Upper lobe of right lung (tissue), 1 donor: ENCODE data around the gene HSD17B1. TPM values are rescaled to one million over a fixed set of nuclear protein-coding genes. Genes with fewer than 3 reads are reported as not detected.
A peak's percentile ranks its signal among the peaks of the same experiment; 100 is the strongest.

Source experiments
- ATAC-seq: fragments of 200-7000 bp; cut with Tn5 transposase; one replicate; pipeline ENCODE4 v1.9.1; 2020; ENCODE audit warnings: mild to moderate bottlenecking, moderate library complexity
- DNase-seq: peaks from one replicate; pipeline ENCODE4 v3.0.0-alpha.2; 2020
- H3K27ac ChIP-seq: fragments of 200-600 bp; one replicate; pipeline ENCODE4 v1.8.0; 2022
- H3K27me3 ChIP-seq: fragments of 200-600 bp; one replicate; pipeline ENCODE4 v1.8.0; 2022; ENCODE audit warnings: mild to moderate bottlenecking
- H3K36me3 ChIP-seq: fragments of 200-600 bp; one replicate; pipeline ENCODE4 v1.8.0; 2022
- H3K4me1 ChIP-seq: fragments of 200-600 bp; one replicate; pipeline ENCODE4 v1.8.0; 2022
- H3K4me3 ChIP-seq: fragments of 200-600 bp; one replicate; pipeline ENCODE4 v1.8.0; 2022; ENCODE audit warnings: mild to moderate bottlenecking
- H3K9me3 ChIP-seq: fragments of 200-600 bp; one replicate; pipeline ENCODE4 v1.8.0; 2022
- intact Hi-C: fragments of 100-400 bp; cut with DNase I; formaldehyde crosslinking; loops from one replicate; pipeline ENCODE4 v1.11.0; 2022
- total RNA-seq: library from RNA; stranded (reverse); fragmentation: NEBNext Ultra II Directional; extraction: Animal tissue kit (Norgen Biotek cat#: 25700); gene quantifications from one replicate; pipeline ENCODE4 v1.2.1, GENCODE V29; 2021
- TF ChIP-seq, protein P1 (sequence below): fragments of 200-600 bp; IDR thresholded peaks from one replicate; pipeline ENCODE4 v1.8.0; 2022; ENCODE audit warnings: antibody characterized with exemption
- donor health status: DM: no; HTN: yes; CAD: no; lungs with severe emphysema.

Gene HSD17B1
- total RNA-seq, 1 donor from 2014 or later: 1.4 TPM

GRCh38 chr17:42577140-42577531, 24.4 kb downstream of the HSD17B1 start:
- Histone ChIP-seq H3K36me3 (peaks cover 59% of the 10 kb centered on the region), H3K27me3 (no peaks in the 10 kb centered on the region), H3K27ac (peak overlapping the region; percentile 86), H3K4me1 (peaks cover 8% of the 10 kb centered on the region), H3K4me3 (peak overlapping the region; percentile 62), H3K9me3 (no peaks in the 10 kb centered on the region)
- no peak for DNase-seq
- TF ChIP-seq, protein P1, sequence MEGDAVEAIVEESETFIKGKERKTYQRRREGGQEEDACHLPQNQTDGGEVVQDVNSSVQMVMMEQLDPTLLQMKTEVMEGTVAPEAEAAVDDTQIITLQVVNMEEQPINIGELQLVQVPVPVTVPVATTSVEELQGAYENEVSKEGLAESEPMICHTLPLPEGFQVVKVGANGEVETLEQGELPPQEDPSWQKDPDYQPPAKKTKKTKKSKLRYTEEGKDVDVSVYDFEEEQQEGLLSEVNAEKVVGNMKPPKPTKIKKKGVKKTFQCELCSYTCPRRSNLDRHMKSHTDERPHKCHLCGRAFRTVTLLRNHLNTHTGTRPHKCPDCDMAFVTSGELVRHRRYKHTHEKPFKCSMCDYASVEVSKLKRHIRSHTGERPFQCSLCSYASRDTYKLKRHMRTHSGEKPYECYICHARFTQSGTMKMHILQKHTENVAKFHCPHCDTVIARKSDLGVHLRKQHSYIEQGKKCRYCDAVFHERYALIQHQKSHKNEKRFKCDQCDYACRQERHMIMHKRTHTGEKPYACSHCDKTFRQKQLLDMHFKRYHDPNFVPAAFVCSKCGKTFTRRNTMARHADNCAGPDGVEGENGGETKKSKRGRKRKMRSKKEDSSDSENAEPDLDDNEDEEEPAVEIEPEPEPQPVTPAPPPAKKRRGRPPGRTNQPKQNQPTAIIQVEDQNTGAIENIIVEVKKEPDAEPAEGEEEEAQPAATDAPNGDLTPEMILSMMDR: no peak
- intact Hi-C loops: no loop called here
- no peak for ATAC-seq

DNA sequence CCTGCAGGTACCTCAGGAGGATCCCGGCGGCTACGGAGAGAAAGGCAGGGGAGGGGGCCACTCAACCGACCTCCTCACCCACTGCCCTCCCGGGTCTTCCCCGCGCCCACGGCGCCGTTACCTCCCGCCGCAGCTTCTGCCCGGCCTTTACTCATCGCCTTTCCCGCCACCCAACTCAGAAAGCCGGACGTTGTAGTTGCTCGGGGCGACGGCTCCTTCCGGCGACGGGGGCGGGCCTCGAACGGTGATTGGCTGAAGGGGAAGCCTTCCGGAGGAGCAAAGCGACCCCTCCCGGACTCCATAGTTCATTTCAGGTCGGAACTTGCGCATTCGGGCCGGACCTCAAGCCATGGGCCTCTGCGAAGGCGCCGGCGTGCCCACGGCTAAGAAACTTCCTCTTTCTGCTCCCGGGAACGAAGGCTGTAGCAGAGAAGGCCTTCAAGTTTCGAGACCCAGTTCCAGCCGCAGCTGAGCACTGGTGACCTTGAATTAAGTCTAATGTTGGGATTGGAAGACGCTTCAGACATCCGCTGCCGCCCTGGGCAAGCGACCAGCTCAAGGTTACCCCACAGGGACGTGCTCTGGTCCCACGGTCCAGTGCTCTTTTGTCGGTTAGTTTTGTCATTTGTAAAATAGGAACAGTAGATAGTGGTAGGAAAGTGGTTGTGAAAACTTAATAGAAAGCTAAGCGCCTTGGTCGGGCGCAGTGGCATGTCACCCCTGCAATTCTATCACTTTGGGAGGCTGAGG, 25.0 kb downstream of the HSD17B1 start, which contains the start of gene PSMC3IP:
TSS of gene PSMC3IP (minus strand) at position 198 of the 750 bp plus-strand sequence. CDS start at position 155, 43 bp downstream.
- Histone ChIP-seq H3K4me3 (peak within 1 kb of the TSS; percentile 62), H3K36me3 (peaks cover 59% of the 10 kb centered on the region), H3K9me3 (no peaks in the 10 kb centered on the region), H3K27me3 (no peaks in the 10 kb centered on the region), H3K27ac (peak within 1 kb of the TSS; percentile 86), H3K4me1 (peaks cover 8% of the 10 kb centered on the region)
- ATAC-seq (peak; percentile 97), DNase-seq (peak; percentile 98)
- intact Hi-C loops: loop anchor here (2.0 kb wide), 1 partner anchor 99 kb away; the partner anchor contains the start of gene PLEKHH3
- TF ChIP-seq, protein P1: peak; percentile 37

GRCh38 chr17:42578282-42578869, 25.7 kb downstream of the HSD17B1 start:
- peak; percentile 82 for DNase-seq
- TF ChIP-seq, protein P1: peak; percentile 71
- Histone ChIP-seq H3K4me3 (peak overlapping the region; percentile 62), H3K9me3 (no peaks in the 10 kb centered on the region), H3K27me3 (no peaks in the 10 kb centered on the region), H3K27ac (peak overlapping the region; percentile 86), H3K4me1 (peaks cover 8% of the 10 kb centered on the region), H3K36me3 (peaks cover 59% of the 10 kb centered on the region)
- ATAC-seq: peak; percentile 79
- intact Hi-C loops: loop anchor here (2.0 kb wide), 1 partner anchor 98 kb away; the partner anchor contains the start of gene PLEKHH3

DNA sequence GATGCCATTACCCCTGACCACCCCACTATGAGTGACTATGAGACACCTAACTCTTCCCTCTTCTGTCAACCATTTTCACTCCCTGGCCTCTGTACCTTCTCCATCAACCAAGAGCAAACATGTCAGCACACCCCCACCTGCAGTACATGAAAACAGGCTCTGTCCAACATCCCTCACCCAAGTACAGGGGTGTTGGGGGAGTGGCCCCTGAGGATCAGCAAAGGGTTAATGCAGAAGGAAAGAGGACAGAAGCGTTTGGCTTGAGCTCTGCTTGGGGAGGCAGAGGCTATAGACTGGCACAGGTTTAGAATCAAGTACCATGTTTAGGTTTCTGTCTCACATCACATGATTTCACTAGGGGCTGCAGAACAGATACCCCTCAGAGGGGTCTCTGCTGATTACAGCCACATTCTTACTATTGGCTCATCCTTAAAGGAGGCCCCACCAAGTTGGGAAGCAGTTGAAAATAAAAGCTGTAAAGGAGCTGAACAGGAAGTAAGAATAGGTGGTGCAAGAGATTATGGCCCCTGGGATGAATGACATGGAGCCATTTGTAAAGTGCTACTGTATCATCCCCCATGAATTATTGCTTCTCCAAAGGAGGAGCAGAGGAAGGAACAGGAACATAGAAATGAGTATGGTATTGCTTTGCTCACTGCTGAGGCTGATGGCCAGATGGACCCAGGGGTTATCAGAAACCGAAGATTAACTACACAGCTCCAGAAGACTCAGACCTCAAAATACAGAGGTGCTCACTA, 27.2 kb downstream of the HSD17B1 start:
- Histone ChIP-seq H3K4me3 (no peak overlapping the region), H3K9me3 (no peaks in the 10 kb centered on the region), H3K27ac (no peak overlapping the region), H3K27me3 (no peaks in the 10 kb centered on the region), H3K4me1 (peaks cover 8% of the 10 kb centered on the region), H3K36me3 (peaks cover 62% of the 10 kb centered on the region)
- no peak for ATAC-seq
- TF ChIP-seq, protein P1: no peak
- intact Hi-C loops: loop anchor here (2.0 kb wide), 1 partner anchor 97 kb away; the partner anchor contains the start of gene PLEKHH3
- DNase-seq: no peak

- intact Hi-C loops: no loop called here
- H3K9me3 ChIP-seq: no peaks in the 10 kb centered on the region
- DNase-seq: peak; percentile 15
Observed at GRCh38 chr17:42581744-42582270, 29.1 kb downstream of the HSD17B1 start.

More at GRCh38 chr17:42581744-42582270, 29.1 kb downstream of the HSD17B1 start:
- no peaks in the 10 kb centered on the region for H3K27me3 ChIP-seq
- H3K4me3 ChIP-seq: no peak overlapping the region
- TF ChIP-seq, protein P1: no peak
- peaks cover 20% of the 10 kb centered on the region for H3K4me1 ChIP-seq
- no peak overlapping the region for H3K27ac ChIP-seq
- no peak for ATAC-seq
- H3K36me3 ChIP-seq: peaks cover 75% of the 10 kb centered on the region
